ENCODE measurements around the gene PRODH. TPM values are rescaled to one million over a fixed set of nuclear protein-coding genes. Genes with fewer than 3 reads are reported as not detected.
"Not testable (repeated sequence)": the region's sequence is repeated elsewhere in the genome, so short reads cannot be mapped to it uniquely, and the experiment has no call there.

PRODH gene
- total RNA-seq, 2 donors from 2014 or later: 2.3 to 5.6 TPM

DNA sequence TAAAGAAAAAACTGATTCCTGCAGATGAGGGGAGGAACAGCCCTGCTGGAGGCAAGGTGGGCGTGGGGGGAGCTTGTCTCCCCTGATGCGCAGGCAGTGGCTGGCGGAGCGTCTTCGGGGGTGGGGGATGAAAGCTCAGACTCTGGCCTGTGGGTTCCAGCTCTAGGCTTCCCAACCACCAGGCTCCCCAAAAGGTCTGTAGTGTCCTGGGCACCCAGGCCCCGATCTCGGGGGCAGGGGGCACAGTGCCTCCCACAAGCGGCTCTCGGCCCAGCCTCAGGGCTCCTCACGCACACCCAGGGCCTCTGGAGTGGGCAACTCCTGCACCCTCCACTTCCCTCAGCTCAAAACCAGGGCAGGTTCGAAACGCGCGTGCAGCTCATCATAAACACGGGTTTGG is 20.9 kb upstream of the PRODH start:
- ATAC-seq; intact Hi-C loops (cut with DNase I); DNase-seq: not testable (repeated sequence)

DNA sequence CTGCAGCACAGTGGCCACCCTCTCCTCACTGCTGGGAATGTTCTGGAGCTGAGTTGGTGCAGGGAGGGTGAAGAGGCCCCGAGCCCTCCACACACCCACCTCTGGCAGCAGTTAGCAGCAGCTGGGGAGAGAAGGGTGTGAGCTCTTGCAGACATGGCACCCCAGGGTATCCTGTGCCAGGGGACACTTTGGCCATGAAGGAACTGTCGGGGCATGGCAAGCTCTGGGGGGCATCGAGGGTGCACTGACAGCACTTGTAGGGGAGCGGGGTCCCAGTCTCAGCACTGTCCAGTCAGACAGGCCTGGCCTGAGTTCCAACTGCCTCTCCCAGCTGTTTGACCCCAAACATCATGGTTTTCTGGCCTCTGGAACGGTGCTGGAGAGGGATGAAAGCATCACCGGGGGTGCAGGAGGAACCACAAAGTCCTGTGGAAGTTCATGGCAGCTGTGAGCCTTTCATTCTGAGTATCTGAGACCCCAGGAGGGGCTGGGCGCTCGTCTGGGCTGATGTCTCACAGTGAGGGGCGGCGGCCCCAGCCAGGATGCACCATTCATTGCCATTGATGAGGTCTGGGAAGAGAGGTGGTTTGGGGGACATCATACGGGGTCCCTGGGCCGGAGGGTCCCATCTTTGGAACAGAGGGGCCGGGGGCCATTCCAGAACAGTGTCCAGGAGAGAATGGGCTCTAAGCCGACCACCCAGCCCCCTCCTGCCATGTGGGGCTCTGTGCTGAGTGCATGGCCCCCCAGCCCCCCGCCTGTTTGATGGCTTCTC is 20.2 kb upstream of the PRODH start:
- DNase-seq; ATAC-seq; intact Hi-C loops (cut with DNase I): not testable (repeated sequence)

- intact Hi-C loops (cut with DNase I): no loop called here
- DNase-seq (no peak), ATAC-seq (no peak)
These were observed 19.6 kb upstream of the PRODH start for GRCh38 chr22:18955696-18956095.

- DNase-seq (no peak), ATAC-seq (no peak)
- intact Hi-C loops (cut with DNase I): no loop called here
These were observed 19.0 kb upstream of the PRODH start for GRCh38 chr22:18954990-18955571.

GRCh38 chr22:18954303-18954989 is 18.4 kb upstream of the PRODH start:
- intact Hi-C loops (cut with DNase I): not testable (repeated sequence)
- peak; percentile 89 to 90 for ATAC-seq

GRCh38 chr22:18953128-18953527 is 17.0 kb upstream of the PRODH start:
- DNase-seq; ATAC-seq; intact Hi-C loops (cut with DNase I): not testable (repeated sequence)

More at GRCh38 chr22:18954303-18954989, 18.4 kb upstream of the PRODH start:
- peak; percentile 64 for DNase-seq

GRCh38 chr22:18952022-18952421 is 15.9 kb upstream of the PRODH start:
- DNase-seq (peak; percentile 2), ATAC-seq (no peak)
- intact Hi-C loops (cut with DNase I): no loop called here

DNA sequence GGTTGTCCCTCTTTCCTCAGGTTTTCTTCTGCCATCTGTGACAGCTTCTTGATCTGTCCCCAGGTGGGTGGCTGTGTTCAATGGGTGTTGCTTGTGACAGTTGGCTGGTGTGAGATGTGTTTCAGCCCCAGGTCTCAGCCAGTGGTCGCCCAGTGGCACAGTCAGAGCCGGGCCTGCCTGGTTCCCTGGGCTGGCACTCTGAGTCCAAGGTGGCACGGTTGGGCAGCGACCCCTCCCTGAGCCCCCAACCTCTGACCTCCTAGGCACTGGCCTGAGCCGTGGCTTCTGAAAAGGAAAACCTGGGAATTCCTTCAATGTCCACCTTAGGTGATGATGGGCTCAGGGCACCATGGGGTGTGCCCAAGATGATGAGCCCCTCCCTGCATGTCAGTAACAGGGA is 14.0 kb upstream of the PRODH start:
- no peak for ATAC-seq
- intact Hi-C loops (cut with DNase I): no loop called here
- peak; percentile 8 for DNase-seq

- no peak for ATAC-seq
- intact Hi-C loops (cut with DNase I): no loop called here
- DNase-seq: no peak
These were observed 11.8 kb upstream of the PRODH start for GRCh38 chr22:18947905-18948304.

GRCh38 chr22:18947105-18947504 is 11.0 kb upstream of the PRODH start:
- intact Hi-C loops (cut with DNase I); DNase-seq; ATAC-seq: not testable (repeated sequence)

DNA sequence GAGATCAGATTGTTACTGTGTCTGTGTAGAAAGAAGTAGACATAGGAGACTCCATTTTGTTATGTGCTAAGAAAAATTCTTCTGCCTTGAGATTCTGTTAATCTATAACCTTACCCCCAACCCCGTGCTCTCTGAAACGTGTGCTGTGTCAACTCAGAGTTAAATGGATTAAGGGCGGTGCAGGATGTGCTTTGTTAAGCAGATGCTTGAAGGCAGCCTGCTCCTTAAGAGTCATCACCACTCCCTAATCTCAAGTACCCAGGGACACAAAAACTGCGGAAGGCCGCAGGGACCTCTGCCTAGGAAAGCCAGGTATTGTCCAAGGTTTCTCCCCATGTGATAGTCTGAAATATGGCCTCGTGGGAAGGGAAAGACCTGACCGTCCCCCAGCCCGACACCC is 2.6 kb upstream of the PRODH start:
- intact Hi-C loops (cut with DNase I); DNase-seq; ATAC-seq: not testable (repeated sequence)

DNA sequence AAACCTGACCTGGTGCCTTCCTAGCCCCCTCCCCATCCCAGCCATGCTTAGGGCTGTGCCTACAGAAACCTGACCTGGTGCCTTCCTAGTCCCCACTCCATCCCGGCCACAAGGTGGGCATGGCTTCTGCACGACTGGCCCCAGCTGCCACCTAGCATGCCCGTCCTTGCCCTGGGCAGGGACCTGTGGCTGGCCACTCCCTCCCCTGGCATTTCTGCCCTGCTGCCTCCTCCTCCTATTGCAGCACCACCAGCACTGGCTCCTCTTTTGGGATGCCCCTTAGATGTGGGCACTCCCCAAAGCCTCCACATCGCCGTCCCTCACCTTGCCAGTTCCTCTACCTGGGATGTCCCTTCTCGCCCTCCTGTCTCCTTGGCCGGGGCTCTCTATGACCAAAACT is 1.4 kb downstream of the PRODH start:
- DNase-seq; ATAC-seq; intact Hi-C loops (cut with DNase I): not testable (repeated sequence)

DNA sequence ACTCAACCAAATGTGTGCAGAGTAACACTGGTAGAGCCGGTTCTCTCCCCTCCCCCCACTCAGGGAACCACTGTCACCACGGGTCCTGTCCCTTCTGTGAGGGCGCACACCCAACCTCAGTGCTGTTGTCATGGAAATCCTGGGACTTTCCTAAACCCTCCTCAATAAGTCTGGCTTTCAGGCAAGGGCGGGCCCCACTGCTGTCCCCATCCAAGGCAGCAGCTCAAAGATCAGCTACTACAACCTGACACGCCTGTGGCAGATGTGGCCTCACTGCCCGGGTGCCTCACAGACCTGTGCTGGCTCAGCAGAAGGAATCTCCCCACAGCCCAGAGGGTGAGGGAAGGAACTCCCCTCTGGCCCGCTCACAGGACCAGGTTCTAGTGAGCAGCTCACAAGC is 2.2 kb downstream of the PRODH start:
- DNase-seq: no peak
- intact Hi-C loops (cut with DNase I): no loop called here
- no peak for ATAC-seq

DNA sequence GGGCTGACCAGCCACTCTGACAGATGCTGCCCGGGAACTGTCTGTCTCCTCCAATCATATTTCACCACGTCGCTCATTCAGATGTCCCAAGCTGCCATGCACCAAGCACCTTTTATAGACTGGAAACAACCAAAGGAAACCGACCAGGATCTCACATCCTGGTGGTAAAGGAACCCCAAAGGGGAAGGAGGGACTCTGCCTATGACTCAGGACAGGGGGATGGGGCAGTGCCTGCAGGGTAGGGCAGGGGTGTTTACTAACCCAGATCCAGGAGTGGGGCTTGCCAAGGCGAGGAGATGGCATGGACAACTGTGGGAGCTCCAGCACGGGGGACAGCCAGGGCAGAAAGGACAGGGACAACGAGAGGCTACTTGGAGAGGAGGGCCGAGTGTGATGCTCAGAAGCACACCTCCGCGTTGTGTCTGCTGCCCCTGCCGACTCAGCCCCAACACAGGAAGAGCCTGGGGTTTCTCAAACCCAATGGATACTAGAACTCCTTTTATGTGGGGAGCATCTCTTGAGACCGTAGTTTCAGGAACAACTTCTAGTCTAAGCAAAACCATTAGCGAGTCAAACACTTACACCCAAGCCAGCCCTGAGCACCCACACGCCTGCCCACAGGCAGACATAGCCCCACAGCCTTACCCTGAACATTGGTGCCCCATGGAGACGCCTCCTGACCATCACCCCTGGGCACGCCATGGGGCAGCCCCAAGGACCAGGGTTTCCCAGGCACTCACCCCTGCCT is 4.0 kb downstream of the PRODH start:
- no peak for ATAC-seq
- no peak for DNase-seq
- intact Hi-C loops (cut with DNase I): no loop called here

GRCh38 chr22:18929459-18929858 is 6.6 kb downstream of the PRODH start:
- intact Hi-C loops (cut with DNase I): no loop called here
- ATAC-seq: peak; percentile 92 to 94

DNA sequence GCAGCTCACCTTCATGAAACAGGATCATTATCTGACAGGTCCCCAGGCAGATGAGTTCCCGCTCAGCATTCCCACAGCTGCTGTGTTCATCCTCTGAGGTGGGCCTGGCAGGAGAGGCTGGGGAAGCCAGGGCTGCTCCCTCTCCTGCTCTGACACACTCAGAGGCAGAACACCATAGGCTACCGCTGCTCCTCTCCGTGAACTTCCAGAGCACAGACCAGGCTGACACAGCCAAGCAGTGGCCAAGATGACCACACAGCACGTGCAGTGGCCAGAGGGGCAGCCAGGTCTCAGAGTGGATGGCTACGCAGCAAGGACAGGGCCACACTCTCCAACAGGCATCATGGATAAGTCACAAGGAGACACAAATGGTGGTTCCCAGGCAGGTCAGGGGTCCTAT is 8.5 kb downstream of the PRODH start:
- no peak for ATAC-seq
- intact Hi-C loops (cut with DNase I): no loop called here
- DNase-seq: no peak

More at GRCh38 chr22:18929459-18929858, 6.6 kb downstream of the PRODH start:
- no peak for DNase-seq

- DNase-seq: no peak
- intact Hi-C loops (cut with DNase I): no loop called here
- ATAC-seq: no peak
These were observed 9.1 kb downstream of the PRODH start for GRCh38 chr22:18927020-18927419.

GRCh38 chr22:18925368-18926064 is 10.6 kb downstream of the PRODH start:
- no peak for ATAC-seq

More at GRCh38 chr22:18925368-18926064, 10.6 kb downstream of the PRODH start:
- DNase-seq: no peak
- intact Hi-C loops (cut with DNase I): no loop called here
